NCI-H774 (cell line): ENCODE results near the gene RNU6-1.
A peak's percentile ranks its signal among the peaks of the same experiment; 100 is the strongest.

Experiments used
- DNase-seq: peaks from one replicate; lab custom pipeline; 2025; lab: John Stamatoyannopoulos, UW

The RNU6-1 gene

DNA sequence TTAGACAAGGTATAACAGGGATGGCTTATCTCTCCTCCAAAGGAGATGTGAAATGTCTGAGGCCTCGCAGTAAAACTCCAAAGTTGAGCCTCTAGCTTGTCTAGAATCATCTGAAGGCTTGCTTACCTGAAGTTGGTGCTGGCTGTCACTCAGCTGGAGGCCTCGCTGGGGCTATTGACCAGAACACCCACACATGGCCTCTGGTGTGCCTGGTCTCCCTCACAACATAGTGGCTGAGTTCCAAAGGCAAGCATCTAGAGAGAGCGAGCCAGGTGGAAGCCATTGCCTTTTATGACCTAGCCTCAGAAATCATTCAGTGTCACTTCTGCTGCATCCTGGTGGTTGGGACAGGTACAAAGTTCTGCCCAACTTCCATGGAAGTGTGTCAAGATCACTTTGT is 17.4 kb upstream of the RNU6-1 start:
- no peak for DNase-seq

GRCh38 chr15:67855842-67856241 is 16.0 kb upstream of the RNU6-1 start:
- DNase-seq, result no peak

DNA sequence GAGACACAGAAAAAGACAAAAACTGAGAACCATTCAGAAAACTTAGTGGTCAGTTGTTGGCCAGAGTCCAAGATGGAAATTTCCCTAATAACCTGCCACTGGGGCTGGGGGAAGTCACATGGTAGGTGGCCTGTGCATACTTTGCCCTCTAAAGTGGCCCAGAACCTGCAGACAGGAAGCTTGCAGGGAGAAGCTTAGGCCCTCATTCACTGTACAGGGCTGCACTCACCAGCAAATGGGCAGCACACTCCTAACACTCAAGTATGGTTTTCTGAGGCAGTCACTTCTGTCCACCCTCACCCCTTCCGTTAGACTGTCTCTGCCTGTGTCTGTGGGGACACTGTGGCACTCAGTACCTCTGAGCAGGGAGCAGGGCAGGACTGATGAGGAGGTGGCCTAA is 14.5 kb upstream of the RNU6-1 start:
- DNase-seq, result no peak

DNA sequence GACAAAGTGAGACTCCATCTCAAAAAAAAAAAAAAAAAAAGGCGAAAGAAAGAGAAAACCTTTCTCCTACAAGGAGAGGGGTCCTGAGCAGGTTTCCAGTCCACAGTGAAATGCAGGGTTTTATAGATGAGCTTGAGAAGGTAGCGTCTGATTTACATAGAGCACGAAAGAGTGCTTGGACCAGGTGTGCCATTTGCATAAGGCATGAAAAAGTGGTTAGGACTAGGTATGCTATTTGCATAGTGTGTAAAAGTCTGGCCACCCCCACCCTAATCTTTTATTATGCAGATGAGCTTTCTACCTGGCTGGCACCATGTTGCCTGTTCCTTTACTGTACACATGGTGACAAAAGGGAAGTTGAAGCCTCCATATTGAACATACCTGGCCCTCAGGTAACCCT is 13.6 kb upstream of the RNU6-1 start:
- peak; percentile 13 for DNase-seq

DNA sequence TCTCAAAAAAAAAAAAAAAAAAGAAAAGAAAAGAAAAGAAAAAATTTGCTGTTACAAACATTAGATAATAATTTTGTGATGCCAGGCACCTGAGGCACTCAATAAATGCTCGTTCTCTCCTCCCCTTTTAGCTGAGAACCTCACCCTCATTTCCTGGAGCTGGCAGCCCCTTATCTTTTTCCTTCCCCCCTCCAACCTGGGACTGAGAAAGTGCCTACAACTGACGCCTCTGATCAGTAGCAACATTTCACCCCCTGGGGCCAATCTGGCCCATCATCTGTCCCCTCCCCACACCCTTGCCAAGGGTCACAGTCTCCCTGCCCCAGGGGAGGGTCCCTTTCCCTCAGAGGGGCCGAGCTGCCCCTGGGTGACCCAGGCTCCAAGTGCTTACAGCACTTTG is 12.6 kb upstream of the RNU6-1 start:
- DNase-seq, result no peak

DNA sequence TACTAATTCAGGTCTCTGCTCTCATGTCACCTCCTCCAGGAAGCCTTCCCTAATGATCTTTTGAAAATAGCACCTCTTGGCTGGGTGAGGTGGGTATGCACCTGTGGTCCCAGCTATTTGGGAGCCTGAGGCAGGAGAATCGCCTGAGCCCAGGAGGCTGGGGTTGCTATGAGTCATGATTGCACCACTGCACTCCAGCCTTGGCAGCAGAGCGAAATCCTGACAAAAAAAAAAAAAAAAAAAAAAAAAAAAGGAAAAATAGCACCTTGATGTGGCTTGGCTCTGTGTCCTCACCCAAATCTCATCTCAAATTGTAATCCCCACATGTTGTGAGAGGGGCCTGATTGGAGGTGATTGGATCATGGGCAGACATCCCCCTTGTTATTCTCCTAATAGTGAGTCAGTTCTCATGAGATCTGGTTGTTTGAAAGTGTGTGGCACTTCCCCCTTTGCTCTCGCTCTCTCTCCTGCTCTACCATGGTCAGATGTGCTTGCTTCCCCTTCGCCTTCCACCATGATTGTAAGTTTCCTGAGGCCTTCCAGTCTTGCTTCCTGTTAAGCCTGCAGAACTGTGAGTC is 11.2 kb upstream of the RNU6-1 start:
- DNase-seq, result no peak

GRCh38 chr15:67850336-67850735 is 10.5 kb upstream of the RNU6-1 start:
- DNase-seq, result no peak

GRCh38 chr15:67849538-67849937 is 9.7 kb upstream of the RNU6-1 start:
- no peak for DNase-seq

DNA sequence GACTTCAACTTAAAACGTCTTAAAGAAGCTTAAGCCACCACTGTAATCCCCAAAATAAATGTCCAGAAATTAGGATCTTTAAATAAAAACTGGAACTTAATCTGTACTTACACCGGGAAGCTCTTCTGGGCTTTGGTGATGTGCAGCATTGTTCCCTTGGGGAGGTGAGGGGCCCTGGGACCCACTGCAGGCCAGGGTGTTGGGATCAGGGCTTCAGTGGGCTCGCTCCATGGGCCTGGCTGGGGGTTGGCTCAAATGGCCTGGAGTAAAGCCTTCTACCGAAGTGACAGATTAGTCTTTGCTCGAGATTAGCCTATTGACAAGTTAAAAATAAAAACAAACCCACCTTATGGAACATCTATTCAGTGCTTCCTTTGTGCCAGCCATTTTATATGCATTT is 6.1 kb upstream of the RNU6-1 start:
- DNase-seq, result no peak

DNA sequence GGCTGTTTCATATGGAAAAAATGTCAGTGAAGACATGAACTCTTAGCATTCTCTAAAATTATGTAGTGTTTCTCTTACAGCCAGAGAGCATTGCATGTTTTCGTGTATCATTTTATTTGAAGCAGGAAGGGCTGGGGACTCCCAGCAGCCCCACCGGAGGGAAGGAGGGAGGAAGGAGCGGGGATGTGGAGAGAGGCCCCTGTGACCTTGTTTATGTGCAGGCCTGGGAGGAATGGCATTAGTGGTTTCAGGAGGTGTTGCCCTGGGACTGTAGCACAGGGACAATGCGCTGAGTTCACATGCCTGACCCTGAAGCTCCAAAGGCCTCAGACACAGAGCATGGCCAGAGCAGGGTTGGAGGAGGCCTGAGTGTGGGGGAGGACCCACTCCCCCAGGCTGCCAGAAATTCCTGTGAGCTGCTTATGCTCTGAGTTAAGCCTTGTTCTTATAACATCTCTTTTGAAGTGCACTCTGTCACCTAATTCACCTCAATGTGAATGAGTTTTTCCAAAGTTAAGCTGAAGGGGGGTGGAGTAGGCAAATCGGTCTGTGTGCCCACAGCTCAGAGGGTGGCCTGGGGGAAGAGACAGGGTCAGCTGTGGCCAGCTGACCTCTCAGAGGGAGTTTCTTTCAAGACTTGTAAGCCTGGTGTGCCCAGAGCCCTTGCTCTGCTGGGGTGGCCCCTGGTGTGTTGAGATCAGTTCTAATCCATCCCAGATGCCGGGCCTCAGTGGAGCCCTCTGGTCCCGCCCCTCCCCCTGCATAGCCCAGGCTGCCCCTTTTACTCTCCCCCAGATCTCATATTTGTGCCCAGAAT is 3.9 kb upstream of the RNU6-1 start:
- DNase-seq, result no peak

DNA sequence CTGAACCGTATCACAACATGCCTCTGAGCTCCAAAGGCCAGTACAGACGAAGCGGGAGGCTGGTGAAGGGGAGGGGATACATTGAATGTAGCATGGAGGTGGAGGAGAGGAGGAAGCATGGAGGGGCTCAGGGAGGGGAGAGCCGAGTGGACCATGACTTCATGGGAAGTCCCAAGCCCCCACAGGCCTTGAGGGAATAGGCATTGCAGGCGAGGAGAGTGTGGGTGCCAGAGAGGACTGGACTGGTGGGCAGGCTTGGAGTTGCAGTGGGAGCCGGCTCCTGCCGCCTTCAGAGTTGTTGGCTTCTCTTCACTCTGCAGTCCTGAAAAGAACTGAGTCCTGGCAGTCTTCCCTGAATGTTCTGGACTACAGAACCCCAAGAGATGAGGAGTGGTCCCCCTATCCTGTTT is 3.3 kb upstream of the RNU6-1 start:
- no peak for DNase-seq

GRCh38 chr15:67841513-67841762 is 1.6 kb upstream of the RNU6-1 start:
- DNase-seq, result no peak

DNA sequence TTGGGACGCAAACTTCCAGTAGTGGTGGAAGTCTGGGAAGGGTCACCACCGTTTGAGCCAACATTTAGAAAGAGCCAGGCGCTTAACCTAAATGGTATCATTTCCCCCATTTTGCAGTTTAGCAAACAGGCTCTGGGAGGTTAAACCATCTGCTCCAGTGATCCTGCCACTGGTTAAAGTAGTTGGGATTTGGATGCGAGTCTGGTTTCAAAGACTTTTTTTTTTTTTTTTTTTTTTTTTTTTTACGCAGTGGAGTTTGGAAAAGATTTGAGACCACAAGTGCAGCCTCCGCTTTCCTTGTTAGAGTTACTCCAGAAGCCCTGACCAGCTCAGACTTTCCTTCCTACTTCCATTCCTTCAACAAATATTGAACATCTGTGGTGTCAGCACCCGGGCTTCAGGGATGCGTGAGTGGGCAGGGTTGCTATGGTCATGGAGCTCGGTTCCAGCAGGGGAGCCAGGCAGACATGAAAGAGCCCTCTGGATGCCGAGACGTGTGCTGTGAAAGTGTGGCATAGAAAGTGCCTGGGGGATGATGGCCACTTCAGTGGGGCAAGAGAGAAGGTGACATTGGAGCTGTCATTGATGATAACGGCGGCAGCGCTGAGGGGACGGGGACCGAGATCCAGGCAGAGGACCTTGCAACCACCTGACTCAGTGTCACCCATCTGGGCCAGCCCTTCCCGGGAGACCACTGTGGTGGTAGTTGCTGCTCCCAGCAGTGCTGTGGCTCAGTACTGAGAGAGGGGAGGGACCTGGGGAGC is 1.1 kb upstream of the RNU6-1 start:
- DNase-seq, result peak; percentile 32

DNA sequence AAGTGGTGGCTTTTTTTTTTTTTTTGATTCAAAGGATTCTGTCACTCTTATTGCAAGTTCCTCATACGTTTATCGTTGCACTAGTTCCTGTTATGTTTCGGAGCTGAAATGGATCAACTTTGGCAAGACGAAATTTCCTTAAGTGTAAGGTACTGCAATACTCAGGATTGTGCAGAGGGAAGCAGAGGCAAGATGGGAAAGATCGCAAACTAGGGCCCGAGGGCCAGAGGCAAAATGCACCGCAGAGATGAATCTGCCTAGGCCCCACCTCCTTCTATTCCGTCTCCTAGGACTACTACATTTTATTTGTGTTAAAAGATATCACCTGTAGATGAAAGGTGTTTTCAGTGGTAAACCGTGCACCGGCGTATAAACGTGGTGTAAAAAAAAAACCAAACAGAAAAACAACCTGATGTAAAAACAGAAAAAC is 331 bp downstream of the RNU6-1 start:
- no peak for DNase-seq

GRCh38 chr15:67838789-67839332 is 984 bp downstream of the RNU6-1 start:
- no peak for DNase-seq

DNA sequence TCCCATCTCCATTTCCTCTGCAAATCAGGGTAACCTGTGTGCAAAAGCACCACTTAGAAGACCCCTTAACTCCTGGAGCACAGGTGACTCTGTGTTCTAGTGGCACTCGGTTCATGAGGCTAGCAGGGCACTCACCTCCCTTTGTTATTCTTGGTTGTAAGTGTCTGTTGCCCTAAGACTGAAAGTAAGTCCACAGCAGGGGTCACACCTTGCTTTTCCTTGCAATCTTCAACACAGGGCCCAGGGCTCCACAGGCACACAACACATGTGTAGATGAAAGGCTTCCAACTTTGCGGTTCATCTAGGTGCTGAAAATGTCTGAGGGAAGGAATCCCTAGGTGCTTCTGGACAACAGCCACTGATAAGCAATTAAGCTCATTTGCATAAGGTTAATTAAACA is 2.9 kb downstream of the RNU6-1 start:
- DNase-seq, result no peak

DNA sequence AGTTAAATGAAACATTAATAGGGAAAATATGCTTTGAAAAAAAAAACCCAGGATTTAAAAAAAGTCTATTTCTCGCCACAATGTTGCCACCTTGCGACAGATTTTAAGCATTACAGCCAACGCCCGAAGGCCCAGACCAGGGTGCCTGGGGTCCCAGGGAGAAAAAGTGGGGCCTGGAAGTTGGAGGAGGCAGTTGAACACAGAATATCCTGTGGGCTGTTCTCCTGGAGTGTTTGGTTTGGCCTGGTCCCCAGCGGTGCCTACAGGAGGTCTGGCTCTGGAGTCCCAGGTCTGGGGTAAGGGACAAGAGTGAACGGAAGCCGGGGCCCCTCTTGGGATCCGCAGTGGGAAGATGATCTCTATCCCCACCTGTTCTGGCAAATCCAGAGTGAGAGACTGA is 3.4 kb downstream of the RNU6-1 start:
- DNase-seq, result no peak

DNA sequence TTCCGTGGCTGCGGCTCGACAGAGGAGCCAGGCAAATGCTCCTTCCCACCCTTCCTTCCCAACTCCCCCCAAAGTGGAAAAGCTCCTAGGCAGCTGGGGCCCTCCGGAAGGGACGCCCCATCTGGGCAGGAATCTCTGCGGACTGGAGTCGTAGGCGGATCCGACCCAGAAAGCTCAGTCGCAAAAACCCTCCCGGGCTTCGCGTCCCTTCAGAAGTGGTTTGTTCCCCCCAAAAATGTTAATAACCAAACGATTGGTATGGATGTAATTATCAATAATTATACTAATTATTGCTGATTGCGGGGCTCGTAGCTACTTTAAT is 3.8 kb downstream of the RNU6-1 start:
- no peak for DNase-seq

DNA sequence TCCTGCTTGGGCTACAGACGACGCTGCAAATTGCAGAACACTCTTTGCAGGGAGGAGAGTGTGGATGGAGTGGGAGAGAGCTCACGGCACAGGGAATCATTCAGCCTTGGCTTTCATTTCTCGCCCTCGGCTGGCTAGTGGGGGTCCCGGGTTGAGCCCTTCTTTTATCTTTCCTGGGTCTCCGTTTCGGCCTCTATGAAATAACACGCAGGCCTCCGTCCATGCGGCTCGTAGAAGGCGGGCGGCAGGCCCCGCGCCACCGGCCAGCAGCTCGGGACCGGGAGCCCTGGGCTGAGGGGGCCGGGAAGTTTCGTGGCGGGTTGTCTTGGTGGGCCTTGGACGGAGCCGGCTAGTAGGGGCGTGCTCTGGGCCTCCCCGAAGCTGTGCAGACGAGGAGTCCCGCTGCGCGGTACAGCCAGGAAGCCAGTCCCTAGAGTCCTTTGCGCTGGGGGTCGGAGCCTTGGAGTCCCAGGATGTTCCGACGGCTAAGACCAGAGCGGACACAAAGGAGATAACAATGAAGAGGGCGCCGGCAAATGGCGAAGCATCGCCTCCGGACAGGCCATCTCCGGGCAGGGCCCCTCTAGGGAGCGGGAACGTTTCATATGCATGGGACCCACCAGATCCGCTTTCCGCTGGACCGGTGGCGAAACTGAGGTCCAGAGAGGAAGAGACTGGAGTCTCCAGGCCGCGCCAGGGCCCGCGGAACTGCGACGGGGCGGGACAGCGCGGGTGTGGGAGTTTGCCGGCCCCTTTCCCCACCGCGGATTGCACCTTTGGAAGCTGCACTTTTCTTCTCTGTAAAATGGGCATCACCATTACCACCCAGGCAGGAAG is 4.3 kb downstream of the RNU6-1 start:
- DNase-seq, result no peak

GRCh38 chr15:67834581-67835296 is 5.1 kb downstream of the RNU6-1 start:
- DNase-seq, result no peak

DNA sequence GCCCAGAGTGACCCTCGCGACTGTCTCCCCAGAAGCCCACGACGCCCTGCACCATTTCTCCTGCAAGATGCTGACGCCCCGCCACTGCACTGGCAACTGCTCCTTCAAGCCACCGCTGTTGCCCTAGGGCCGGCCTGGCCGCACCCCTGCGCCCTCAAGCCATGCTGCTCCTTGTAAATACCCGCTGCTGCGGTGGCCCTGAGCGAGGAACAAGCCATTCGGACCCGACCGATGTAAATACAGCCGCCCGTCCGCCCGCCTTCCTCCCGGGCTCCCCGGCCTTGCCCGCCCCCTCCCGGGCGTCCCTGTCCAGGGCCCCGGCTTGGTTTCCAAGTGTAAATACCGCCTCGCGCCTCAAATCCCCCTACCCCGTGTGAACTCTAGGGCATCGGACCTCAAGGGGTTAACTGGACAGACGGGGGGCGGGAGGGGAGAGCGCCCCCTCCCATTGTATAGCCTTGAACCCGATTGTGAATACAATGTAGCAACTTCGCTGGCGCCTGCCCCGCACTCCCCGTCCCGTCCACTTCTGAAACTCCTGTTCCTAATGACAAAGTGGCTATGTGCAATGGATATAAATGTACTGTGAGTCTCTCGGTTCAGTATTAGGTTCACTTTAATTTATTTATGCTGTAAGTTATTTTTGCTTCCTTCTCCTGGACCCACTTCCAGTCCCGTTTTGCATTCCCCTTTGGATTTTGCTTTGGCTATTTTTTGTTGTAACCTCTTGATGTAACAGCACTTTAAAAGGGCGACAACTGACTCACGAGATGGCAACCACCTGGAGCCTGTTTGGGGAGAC is 5.9 kb downstream of the RNU6-1 start:
- DNase-seq, result no peak
